OCI-LY7 (cell line): ENCODE results near the gene MYO1C. TPM values are rescaled to one million over a fixed set of nuclear protein-coding genes. Genes with fewer than 3 reads are reported as not detected.
"Not testable (repeated sequence)": the region's sequence is repeated elsewhere in the genome, so short reads cannot be mapped to it uniquely, and the experiment has no call there.

Source experiments
- BruUV-seq: library from RNA; stranded (reverse); fragments of 400-500 nt; replicated peaks from 2 replicates; lab custom pipeline; 2021; lab: Mats Ljungman, UMichigan
- CTCF ChIA-PET: fragments of 300-600 bp; sonication (Branson Sonifier 250); formaldehyde crosslinking; loops from one replicate; lab custom pipeline; 2022; ENCODE audit warnings: antibody characterized with exemption; ENCODE audit not compliant: unreplicated experiment; lab: Charles Lee
- POLR2A ChIA-PET: fragments of 300-600 bp; sonication (Branson Sonifier 250); formaldehyde crosslinking; loops from one replicate; lab custom pipeline; 2022; ENCODE audit warnings: antibody characterized with exemption; lab: Charles Lee
- DNase-seq: peaks from one replicate; pipeline ENCODE4 v3.0.0-alpha.2; 2015; ENCODE audit warnings: low spot score
- H2AFZ ChIP-seq: fragments of 200-600 bp; sonication (generic), shearing (Covaris generic); 2 replicates; pipeline ENCODE4 v1.6.1; 2014; ENCODE audit warnings: mild to moderate bottlenecking, antibody characterized with exemption, low read length, moderate library complexity
- H3K27ac ChIP-seq: fragments of 200-600 bp; sonication (generic); 2 replicates; pipeline ENCODE4 v1.5.1; 2014; ENCODE audit warnings: mixed run types, low read depth, mild to moderate bottlenecking, moderate library complexity, low read length, inconsistent platforms; ENCODE audit not compliant: poor library complexity, severe bottlenecking
- H3K36me3 ChIP-seq: fragments of 200-600 bp; sonication (generic); 2 replicates; pipeline ENCODE4 v1.6.1; 2014; ENCODE audit warnings: mild to moderate bottlenecking, antibody characterized with exemption, low read length, moderate library complexity, mixed read lengths; ENCODE audit not compliant: insufficient read depth
- H3K4me1 ChIP-seq: fragments of 200-600 bp; sonication (generic); 2 replicates; pipeline ENCODE4 v1.5.1; 2014; ENCODE audit warnings: mild to moderate bottlenecking, low read length; ENCODE audit not compliant: insufficient read depth, poor library complexity, severe bottlenecking
- H3K4me2 ChIP-seq: fragments of 200-600 bp; sonication (generic); 2 replicates; pipeline ENCODE4 v1.6.1; 2014; ENCODE audit warnings: mild to moderate bottlenecking, low read length
- H3K4me3 ChIP-seq: fragments of 200-600 bp; sonication (generic); 2 replicates; pipeline ENCODE4 v1.5.1; 2014; ENCODE audit warnings: mild to moderate bottlenecking, low read depth, low read length; ENCODE audit not compliant: poor library complexity, severe bottlenecking
- H3K79me2 ChIP-seq: fragments of 200-600 bp; sonication (generic); 2 replicates; pipeline ENCODE4 v1.6.1; 2016; ENCODE audit warnings: low read depth, mild to moderate bottlenecking, low read length, moderate library complexity, mixed read lengths; ENCODE audit not compliant: insufficient read depth
- H3K9me2 ChIP-seq: fragments of 200-600 bp; sonication (generic); 2 replicates; pipeline ENCODE4 v1.6.1; 2016; ENCODE audit warnings: mild to moderate bottlenecking, low read length, mixed read lengths; ENCODE audit not compliant: insufficient read depth
- H3K9me3 ChIP-seq: fragments of 200-600 bp; sonication (generic); 2 replicates; pipeline ENCODE4 v1.6.1; 2014; ENCODE audit warnings: mild to moderate bottlenecking, mixed run types, low read length, mixed read lengths
- H4K20me1 ChIP-seq: fragments of 200-600 bp; sonication (generic); 2 replicates; pipeline ENCODE4 v1.6.1; 2014; ENCODE audit warnings: mild to moderate bottlenecking, antibody characterized with exemption, low read length, moderate library complexity, mixed read lengths; ENCODE audit not compliant: insufficient read depth
- EZH2phosphoT487 ChIP-seq: fragments of 200-600 bp; sonication (generic); IDR thresholded peaks from 2 replicates; pipeline ENCODE4 v1.6.1; 2018; ENCODE audit warnings: low read depth, borderline replicate concordance, mild to moderate bottlenecking, mixed run types, antibody characterized with exemption, low read length, moderate library complexity, mixed read lengths
- intact Hi-C: fragments of 100-400 bp; cut with micrococcal nuclease; formaldehyde crosslinking; loops from one replicate; pipeline ENCODE4 v1.10.0; 2022; ENCODE audit not compliant: unreplicated experiment
- total RNA-seq, 2 experiments: library from RNA; depleted of rRNA in 1 of 2; stranded (reverse); fragments of >200 nt in 1 of 2; shearing (Covaris generic) in 1 of 2; gene quantifications; 2 replicates each; pipeline ENCODE4 v1.2.3, GENCODE V29; 2014 to 2022
- TF ChIP-seq, protein P1 (sequence below): fragments of 200-600 bp; sonication (generic); conservative IDR thresholded peaks from 2 replicates; pipeline ENCODE4 v1.5.1; 2014; ENCODE audit warnings: mild to moderate bottlenecking, antibody characterized with exemption, low read length, moderate library complexity, mixed read lengths

The MYO1C gene
- total RNA-seq, 2 experiments from 2014 or later, result 17.2 to 74.4 TPM

DNA sequence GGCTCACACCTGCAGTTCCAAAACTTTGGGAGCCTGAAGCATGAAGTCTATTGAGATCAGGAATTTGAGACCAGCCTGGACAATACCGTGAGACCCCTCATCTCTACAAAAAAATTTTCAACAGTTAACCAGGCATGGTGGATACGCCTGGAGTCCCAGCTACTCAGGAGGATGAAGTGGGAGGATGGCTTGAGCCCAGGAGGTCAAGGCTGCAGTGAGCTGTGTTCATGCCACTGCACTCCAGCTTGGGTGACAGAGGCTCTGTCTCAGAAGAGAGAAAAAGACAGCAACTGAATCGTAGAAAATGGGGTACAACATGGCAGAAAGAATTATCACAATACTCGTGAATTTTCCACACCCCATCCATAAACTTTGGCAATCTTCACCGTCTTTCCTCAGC lies 39.6 kb downstream of the MYO1C start:
- Histone ChIP-seq H3K9me3 (no peaks in the 10 kb centered on the region), H3K4me2 (no peak overlapping the region), H3K79me2 (peaks cover 81% of the 10 kb centered on the region), H2AFZ (no peak overlapping the region), H3K27ac (no peak overlapping the region), H3K9me2 (no peaks in the 10 kb centered on the region), H4K20me1 (peaks cover 21% of the 10 kb centered on the region), H3K4me1 (peaks cover 21% of the 10 kb centered on the region), H3K36me3 (peaks cover 56% of the 10 kb centered on the region), H3K4me3 (no peak overlapping the region)
- TF ChIP-seq, protein P1, sequence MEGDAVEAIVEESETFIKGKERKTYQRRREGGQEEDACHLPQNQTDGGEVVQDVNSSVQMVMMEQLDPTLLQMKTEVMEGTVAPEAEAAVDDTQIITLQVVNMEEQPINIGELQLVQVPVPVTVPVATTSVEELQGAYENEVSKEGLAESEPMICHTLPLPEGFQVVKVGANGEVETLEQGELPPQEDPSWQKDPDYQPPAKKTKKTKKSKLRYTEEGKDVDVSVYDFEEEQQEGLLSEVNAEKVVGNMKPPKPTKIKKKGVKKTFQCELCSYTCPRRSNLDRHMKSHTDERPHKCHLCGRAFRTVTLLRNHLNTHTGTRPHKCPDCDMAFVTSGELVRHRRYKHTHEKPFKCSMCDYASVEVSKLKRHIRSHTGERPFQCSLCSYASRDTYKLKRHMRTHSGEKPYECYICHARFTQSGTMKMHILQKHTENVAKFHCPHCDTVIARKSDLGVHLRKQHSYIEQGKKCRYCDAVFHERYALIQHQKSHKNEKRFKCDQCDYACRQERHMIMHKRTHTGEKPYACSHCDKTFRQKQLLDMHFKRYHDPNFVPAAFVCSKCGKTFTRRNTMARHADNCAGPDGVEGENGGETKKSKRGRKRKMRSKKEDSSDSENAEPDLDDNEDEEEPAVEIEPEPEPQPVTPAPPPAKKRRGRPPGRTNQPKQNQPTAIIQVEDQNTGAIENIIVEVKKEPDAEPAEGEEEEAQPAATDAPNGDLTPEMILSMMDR, result no peak
- no peak for TF ChIP-seq EZH2phosphoT487
- POLR2A ChIA-PET, result interaction anchor here (1.0 kb wide), 1 partner anchor 55 kb away, joined by 3 read pairs; no protein-coding TSS in a partner anchor
- CTCF ChIA-PET, result no interaction called here
- no peak for DNase-seq
- BruUV-seq, result no TSS peak
- intact Hi-C loops, result no loop called here

DNA sequence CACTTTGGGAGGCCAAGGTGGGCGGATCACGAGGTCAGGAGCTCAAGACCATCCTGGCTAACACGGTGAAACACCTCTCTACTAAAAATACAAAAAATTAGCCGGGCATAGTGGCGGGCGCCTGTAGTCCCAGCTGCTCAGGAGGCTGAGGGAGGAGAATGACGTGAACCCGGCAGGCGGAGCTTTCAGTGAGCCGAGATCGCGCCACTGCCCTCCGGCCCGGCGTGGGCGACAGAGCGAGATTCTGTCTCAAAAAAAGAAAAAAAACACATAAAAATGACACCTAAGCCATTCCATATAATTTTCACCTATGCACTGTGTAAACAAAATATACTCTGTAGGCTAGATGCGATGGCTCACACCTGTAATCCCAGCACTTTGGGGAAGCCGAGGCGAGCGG lies 42.2 kb downstream of the MYO1C start:
- Histone ChIP-seq H4K20me1 (peaks cover 17% of the 10 kb centered on the region), H3K4me1 (peaks cover 15% of the 10 kb centered on the region), H3K36me3 (peaks cover 69% of the 10 kb centered on the region), H3K79me2 (peaks cover 98% of the 10 kb centered on the region)
- BruUV-seq, H3K27ac ChIP-seq, H3K4me2 ChIP-seq, H3K4me3 ChIP-seq, H2AFZ ChIP-seq, CTCF ChIA-PET, H3K9me2 ChIP-seq, intact Hi-C loops, DNase-seq, H3K9me3 ChIP-seq: not testable (repeated sequence)
- POLR2A ChIA-PET, result interaction anchor here (1.8 kb wide), 1 partner anchor 88 kb away, joined by 5 read pairs; no protein-coding TSS in a partner anchor

DNA sequence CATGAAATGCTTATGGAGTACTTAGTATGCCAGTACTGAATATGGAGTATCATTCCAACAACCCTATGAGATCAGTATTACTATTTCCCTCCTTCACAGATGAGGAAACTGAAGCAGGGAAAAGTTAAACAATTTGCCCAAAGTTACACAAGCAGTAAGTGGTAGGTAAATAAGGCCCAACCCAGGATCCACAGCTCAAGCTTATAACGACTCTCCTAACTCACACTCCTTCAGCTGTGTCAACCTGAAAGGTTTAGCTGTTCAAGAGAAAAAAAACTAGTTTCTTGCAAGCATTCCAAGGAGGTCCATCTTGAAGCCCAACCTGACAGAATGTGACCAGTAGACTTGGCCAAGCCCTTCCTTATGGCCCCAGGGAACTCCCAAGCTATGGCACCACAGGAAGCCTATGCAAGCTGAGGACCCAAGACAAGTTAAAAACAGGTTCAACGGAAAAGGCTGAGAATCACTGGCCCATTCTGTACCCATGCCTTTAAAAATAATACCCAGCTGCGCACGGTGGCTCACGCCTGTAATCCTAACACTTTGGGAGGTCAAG lies 43.0 kb downstream of the MYO1C start:
- Histone ChIP-seq H3K27ac (no peak overlapping the region), H4K20me1 (peaks cover 10% of the 10 kb centered on the region; the same call in 1 of the 2 replicates), H3K4me2 (no peak overlapping the region), H3K9me2 (no peaks in the 10 kb centered on the region), H3K9me3 (no peaks in the 10 kb centered on the region), H2AFZ (no peak overlapping the region), H3K36me3 (peaks cover 71% of the 10 kb centered on the region), H3K4me3 (no peak overlapping the region), H3K4me1 (peaks cover 11% of the 10 kb centered on the region), H3K79me2 (peaks cover 94% of the 10 kb centered on the region)
- BruUV-seq, result no TSS peak
- intact Hi-C loops, result no loop called here
- CTCF ChIA-PET, result no interaction called here
- DNase-seq, result no peak
- POLR2A ChIA-PET, result interaction anchor here (0.9 to 1.8 kb wide), 2 partner anchors 51 to 87 kb away, joined by 3 to 5 read pairs; no protein-coding TSS in a partner anchor
- TF ChIP-seq, protein P1, result no peak
- no peak for TF ChIP-seq EZH2phosphoT487
